ENCODE measurements around the gene STXBP3.

Gene STXBP3

GRCh38 chr1:108815566-108815965 lies 69.1 kb downstream of the STXBP3 start:
- TF ChIP-seq CTCF (IDR thresholded peaks at IDR 0.05): no peak
- H3K79me2 ChIP-seq: no peaks in the 10 kb centered on the region
- no peak overlapping the region for H2AFZ ChIP-seq
- H3K27ac ChIP-seq: no peak overlapping the region
- no peaks in the 10 kb centered on the region for H3K9me3 ChIP-seq (ENCODE audit: control insufficient read depth, low read length)
- H3K4me1 ChIP-seq: no peaks in the 10 kb centered on the region
- no peak overlapping the region for H3K4me3 ChIP-seq (ENCODE audit: low read depth, low read length)
- H3K27me3 ChIP-seq (ENCODE audit: control insufficient read depth, insufficient read depth, low read length): no peaks in the 10 kb centered on the region
- H3K9ac ChIP-seq: no peak overlapping the region
- no peak overlapping the region for H3K4me2 ChIP-seq (ENCODE audit: low read length)
- no peaks in the 10 kb centered on the region for H3K36me3 ChIP-seq (ENCODE audit: control insufficient read depth, insufficient read depth, low read length)

- no peak overlapping the region for H3K4me3 ChIP-seq (ENCODE audit: low read depth, low read length)
- peak overlapping the region; percentile 46 for H2AFZ ChIP-seq
- no peaks in the 10 kb centered on the region for H3K9me3 ChIP-seq (ENCODE audit: control insufficient read depth, low read length)
- no peak overlapping the region for H3K9ac ChIP-seq
- no peaks in the 10 kb centered on the region for H3K4me1 ChIP-seq
- no peak overlapping the region for H3K4me2 ChIP-seq (ENCODE audit: low read length)
- no peak for TF ChIP-seq CTCF (IDR thresholded peaks at IDR 0.05)
- peak overlapping the region; percentile 51 for H3K27ac ChIP-seq
- H3K79me2 ChIP-seq: no peaks in the 10 kb centered on the region
- H3K27me3 ChIP-seq (ENCODE audit: control insufficient read depth, insufficient read depth, low read length): no peaks in the 10 kb centered on the region
- no peaks in the 10 kb centered on the region for H3K36me3 ChIP-seq (ENCODE audit: control insufficient read depth, insufficient read depth, low read length)
These were observed 69.8 kb downstream of the STXBP3 start for GRCh38 chr1:108816049-108816893.

- no peaks in the 10 kb centered on the region for H3K36me3 ChIP-seq (ENCODE audit: control insufficient read depth, insufficient read depth, low read length)
- H3K27me3 ChIP-seq (ENCODE audit: control insufficient read depth, insufficient read depth, low read length): no peaks in the 10 kb centered on the region
- no peaks in the 10 kb centered on the region for H3K79me2 ChIP-seq
- no peaks in the 10 kb centered on the region for H3K9me3 ChIP-seq (ENCODE audit: control insufficient read depth, low read length)
- H3K4me2 ChIP-seq (ENCODE audit: low read length): no peak overlapping the region
- H3K4me3 ChIP-seq (ENCODE audit: low read depth, low read length): no peak overlapping the region
- no peak overlapping the region for H3K27ac ChIP-seq
- no peak for TF ChIP-seq CTCF (IDR thresholded peaks at IDR 0.05)
- peak overlapping the region; percentile 46 for H2AFZ ChIP-seq
- no peaks in the 10 kb centered on the region for H3K4me1 ChIP-seq
- no peak overlapping the region for H3K9ac ChIP-seq
These were observed 70.5 kb downstream of the STXBP3 start for GRCh38 chr1:108817016-108817415.

GRCh38 chr1:108817811-108818210 lies 71.3 kb downstream of the STXBP3 start:
- H3K4me2 ChIP-seq (ENCODE audit: low read length): no peak overlapping the region
- H3K4me3 ChIP-seq (ENCODE audit: low read depth, low read length): no peak overlapping the region
- no peak overlapping the region for H3K27ac ChIP-seq
- no peaks in the 10 kb centered on the region for H3K79me2 ChIP-seq
- H3K36me3 ChIP-seq (ENCODE audit: control insufficient read depth, insufficient read depth, low read length): no peaks in the 10 kb centered on the region
- no peaks in the 10 kb centered on the region for H3K9me3 ChIP-seq (ENCODE audit: control insufficient read depth, low read length)
- no peak for TF ChIP-seq CTCF (IDR thresholded peaks at IDR 0.05)
- no peaks in the 10 kb centered on the region for H3K4me1 ChIP-seq
- no peaks in the 10 kb centered on the region for H3K27me3 ChIP-seq (ENCODE audit: control insufficient read depth, insufficient read depth, low read length)
- H3K9ac ChIP-seq: no peak overlapping the region
- no peak overlapping the region for H2AFZ ChIP-seq

- Histone ChIP-seq H3K4me1 (no peaks in the 10 kb centered on the region), H3K79me2 (no peaks in the 10 kb centered on the region), H3K4me2 (ENCODE audit: low read length) (no peak overlapping the region), H3K27me3 (ENCODE audit: control insufficient read depth, insufficient read depth, low read length) (no peaks in the 10 kb centered on the region), H2AFZ (no peak overlapping the region), H3K9ac (no peak overlapping the region), H3K27ac (no peak overlapping the region), H3K9me3 (ENCODE audit: control insufficient read depth, low read length) (no peaks in the 10 kb centered on the region), H3K4me3 (ENCODE audit: low read depth, low read length) (no peak overlapping the region), H3K36me3 (ENCODE audit: control insufficient read depth, insufficient read depth, low read length) (no peaks in the 10 kb centered on the region)
- TF ChIP-seq CTCF (IDR thresholded peaks at IDR 0.05): no peak
These were observed 73.4 kb downstream of the STXBP3 start for GRCh38 chr1:108819878-108820277.
